NCI-H524 (cell line): ENCODE data around the gene DDA1.
"Not testable (repeated sequence)": the region's sequence is repeated elsewhere in the genome, so short reads cannot be mapped to it uniquely, and the experiment has no call there.

Source experiments
- DNase-seq, 2 experiments: peaks; one replicate each; lab custom pipeline; 2025; lab: John Stamatoyannopoulos, UW

Gene DDA1

GRCh38 chr19:17309198-17309964 lies at the start of gene DDA1:
Gene DDA1 (plus strand): TSS chr19:17309563. CDS start chr19:17309655, 92 bp downstream.
- DNase-seq = peak; percentile 99 to 100

DNA sequence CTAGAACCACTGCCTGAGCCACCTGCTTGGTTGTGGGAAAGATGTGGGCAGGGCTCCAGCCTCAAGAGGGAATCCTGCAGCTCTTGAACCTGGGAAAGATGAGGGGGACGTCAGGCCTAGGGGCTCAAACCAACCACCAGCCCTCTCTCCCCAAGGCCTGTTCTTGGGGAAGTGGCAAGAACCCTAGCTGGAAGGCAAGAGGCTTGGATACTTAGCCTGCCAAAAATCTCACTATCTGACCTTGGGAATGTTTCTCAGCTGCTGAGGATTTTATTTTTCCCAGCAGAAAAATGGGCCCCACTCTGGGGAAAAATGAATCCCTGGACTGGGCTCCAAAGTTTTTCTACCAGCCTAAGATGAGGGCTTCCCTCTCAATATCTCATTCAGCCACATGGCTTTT lies 49.4 kb upstream of the DDA1 start:
- DNase-seq = no peak

- DNase-seq = peak; percentile 96
Observed at GRCh38 chr19:17260842-17261325, 48.5 kb upstream of the DDA1 start.

DNA sequence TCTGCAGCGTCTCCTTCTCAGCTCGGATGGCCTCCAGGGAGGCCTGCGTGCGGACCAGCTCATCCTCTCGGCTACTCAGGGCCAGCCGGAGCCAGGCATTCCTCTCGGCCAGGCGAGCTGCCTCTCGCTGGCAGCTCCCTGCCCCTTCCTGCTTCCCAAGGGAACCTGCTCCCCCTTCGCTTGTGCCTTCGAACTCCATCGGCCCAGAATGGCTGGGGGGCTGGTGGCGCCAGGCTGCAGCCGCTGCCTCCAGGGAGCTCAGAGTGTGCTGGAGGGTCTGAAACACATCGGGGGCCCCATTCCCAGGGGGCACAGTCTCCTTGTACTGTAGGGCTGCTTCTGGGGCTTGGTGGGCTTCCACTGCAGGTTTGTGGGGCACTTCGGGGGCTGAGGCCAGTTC lies 46.8 kb upstream of the DDA1 start:
- DNase-seq = no peak

GRCh38 chr19:17263712-17264640 lies 45.4 kb upstream of the DDA1 start:
- DNase-seq = no peak

GRCh38 chr19:17264641-17264979 lies 44.8 kb upstream of the DDA1 start, which contains the start of gene USHBP1:
Gene USHBP1 (minus strand): TSS chr19:17264745. CDS start chr19:17264299, 446 bp downstream.
- no peak for DNase-seq

DNA sequence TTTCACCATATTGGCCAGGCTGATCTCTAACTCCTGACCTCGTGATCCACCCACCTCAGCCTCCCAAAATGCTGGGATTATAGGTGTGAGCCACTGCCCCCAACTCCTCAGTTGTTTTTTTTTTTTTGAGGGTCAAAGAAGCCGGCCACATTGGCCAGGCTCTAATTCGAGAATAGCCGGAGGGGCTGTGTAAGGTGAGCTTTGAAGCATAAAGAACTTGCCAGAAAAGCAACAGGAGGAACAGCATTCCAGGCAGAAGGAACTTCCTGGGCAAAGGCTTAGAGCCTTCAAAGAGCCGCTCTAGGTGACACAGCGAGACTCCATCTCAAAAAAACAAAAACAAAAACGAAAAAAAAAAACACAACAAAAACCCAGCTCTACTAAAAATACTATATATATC lies 43.3 kb upstream of the DDA1 start:
- no peak for DNase-seq

GRCh38 chr19:17266589-17266974 lies 42.8 kb upstream of the DDA1 start:
- DNase-seq = no peak

DNA sequence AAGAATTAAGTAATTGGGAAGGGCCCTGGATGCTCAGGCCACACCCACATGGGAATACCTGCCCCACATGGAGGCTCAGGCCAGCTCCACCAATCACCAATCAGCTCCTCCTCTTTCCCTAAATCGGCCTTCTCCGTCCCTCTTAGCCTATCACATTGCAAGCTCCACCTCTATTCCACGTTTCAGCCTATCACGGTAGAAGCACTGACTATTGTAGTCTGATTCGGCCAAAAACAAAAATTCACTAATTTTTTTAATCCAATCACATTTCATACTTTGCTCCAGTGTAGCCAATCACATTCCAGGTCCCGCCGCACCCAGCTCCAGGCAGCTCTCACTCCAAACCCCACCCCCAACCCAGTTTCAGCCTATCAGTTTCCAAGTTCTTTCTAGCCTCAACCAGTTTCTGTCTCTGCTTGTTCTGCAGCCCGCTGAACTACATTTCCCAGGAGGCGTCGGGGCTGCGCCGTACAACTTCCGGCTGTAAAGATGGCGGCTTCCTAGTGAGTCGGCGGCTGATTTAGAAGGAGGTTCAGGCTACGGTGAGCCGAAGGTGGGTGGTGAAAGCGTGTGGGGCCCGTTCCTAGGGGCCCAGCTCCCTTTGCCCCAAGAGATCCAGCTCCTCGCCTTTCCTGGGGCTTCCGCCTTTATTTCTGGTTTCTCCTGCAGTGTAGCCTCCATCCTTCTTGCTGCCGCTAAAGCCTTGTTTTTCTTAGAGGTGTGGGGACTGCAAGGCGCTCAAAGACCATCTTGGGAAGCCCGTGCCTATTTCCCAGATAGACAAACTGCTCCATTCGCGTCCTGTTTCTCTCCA lies 42.2 kb upstream of the DDA1 start, which contains the start of gene BABAM1:
BABAM1 (plus strand) TSS at position 469 of the 814 bp plus-strand sequence. CDS start 1,364 bp downstream, outside the sequence.
- DNase-seq = peak; percentile 100

DNA sequence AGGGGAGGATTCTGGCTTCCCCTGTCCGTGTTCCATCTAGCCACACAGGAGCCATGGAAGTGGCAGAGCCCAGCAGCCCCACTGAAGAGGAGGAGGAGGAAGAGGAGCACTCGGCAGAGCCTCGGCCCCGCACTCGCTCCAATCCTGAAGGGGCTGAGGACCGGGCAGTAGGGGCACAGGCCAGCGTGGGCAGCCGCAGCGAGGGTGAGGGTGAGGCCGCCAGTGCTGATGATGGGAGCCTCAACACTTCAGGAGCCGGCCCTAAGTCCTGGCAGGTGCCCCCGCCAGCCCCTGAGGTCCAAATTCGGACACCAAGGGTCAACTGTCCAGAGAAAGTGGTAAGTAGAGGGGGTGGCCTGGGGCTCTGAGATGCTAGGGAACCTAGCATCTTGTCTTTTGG lies 40.6 kb upstream of the DDA1 start:
- DNase-seq = no peak

DNA sequence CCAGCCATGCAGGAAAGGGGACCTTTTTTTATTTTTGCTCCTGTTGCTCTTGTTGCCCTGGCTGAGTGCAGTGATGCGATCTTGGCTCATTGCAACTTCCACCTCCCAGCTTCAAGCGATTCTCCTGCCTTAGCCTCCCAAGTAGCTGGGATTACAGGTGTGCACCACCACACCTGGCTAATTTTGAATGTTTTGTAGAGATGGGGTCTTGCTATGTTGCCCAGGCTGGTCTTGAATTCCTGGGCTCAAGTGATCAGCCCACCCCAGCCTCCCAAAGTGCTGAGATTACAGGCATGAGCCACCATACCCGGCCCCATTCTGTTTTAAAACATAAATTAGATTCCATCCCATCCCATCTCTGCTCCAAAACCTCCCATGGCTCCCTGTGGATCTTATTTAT lies 34.5 kb upstream of the DDA1 start:
- DNase-seq = not testable (repeated sequence)

DNA sequence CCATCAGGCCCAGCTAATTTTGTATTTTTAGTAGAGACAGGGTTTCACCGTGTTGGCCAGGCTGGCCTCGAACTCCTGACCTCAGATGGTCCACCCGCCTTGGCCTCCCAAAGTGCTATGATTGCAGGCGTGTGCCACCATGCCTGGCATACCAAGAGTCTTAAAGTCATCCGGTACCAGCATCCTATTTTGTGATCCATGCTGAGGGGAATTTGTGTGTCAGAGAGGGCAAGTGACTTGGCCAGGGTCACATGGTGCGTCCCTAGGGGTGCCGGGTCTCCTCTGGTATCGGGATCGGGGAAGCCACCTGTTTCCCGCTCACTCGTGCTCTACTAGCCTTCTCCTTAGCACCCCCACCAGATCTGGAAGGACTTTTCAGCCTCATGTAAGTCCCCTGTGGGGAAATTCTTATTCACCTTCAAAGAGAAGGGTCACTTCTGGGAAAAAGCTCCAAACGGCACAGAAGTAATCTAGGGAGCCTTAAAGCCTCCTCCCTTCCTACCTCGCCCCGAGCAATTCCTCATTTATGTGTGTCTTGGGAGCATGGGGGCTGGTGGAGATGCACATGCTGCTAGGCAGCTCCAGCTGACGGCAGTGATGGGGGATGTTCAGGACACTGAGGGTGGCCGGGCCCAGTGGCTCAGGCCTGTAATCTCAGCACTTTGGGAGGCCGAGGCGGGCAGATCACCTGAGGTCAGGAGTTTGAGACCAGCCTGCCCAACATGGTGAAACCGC lies 33.8 kb upstream of the DDA1 start:
- DNase-seq = no peak

DNA sequence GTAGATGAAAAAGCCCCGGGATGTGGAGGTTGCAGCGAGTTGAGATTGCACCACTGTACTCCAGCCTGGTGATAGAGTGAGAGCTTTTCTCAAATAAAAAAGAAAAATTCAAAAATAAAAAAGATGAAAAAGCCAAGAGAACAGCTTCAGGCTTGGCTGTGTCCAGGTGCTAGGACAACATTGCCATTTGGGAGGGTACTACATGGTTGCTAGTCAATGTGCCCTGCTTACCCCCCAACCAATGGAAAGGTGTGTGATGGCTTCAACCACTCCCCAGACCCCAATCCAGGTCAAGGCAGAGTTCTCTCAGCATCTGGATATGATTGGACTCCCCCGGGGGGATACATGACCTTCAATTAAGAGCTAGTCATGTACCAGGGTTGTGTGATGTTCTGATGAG lies 29.9 kb upstream of the DDA1 start:
- no peak for DNase-seq

- peak in 1 of 2 experiments; percentile 19 for DNase-seq
Observed at GRCh38 chr19:17281391-17282304, 27.7 kb upstream of the DDA1 start, which contains the start of gene ANKLE1. Gene ANKLE1 (plus strand): TSS chr19:17281901. CDS start chr19:17281921, 20 bp downstream.

- DNase-seq = peak; percentile 74 to 91
Observed at GRCh38 chr19:17282488-17283125, 26.8 kb upstream of the DDA1 start.

DNA sequence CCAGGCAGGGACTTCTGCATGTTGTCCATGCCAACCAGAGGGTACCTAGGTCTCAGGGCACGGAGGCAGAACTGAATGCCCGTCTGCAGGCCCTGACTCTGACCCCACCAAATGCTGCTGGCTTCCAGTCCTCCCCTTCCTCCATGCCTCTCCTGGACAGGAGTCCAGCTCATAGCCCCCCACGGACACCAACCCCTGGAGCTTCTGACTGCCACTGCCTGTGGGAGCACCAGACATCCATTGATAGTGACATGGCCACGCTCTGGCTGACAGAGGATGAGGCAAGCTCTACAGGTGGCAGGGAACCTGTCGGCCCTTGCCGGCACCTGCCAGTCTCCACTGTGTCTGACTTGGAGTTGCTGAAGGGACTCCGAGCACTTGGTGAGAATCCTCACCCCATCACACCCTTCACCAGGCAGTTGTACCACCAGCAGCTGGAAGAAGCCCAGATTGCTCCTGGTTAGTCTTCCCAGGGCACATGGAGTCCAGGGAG lies 25.8 kb upstream of the DDA1 start:
- DNase-seq = no peak

DNA sequence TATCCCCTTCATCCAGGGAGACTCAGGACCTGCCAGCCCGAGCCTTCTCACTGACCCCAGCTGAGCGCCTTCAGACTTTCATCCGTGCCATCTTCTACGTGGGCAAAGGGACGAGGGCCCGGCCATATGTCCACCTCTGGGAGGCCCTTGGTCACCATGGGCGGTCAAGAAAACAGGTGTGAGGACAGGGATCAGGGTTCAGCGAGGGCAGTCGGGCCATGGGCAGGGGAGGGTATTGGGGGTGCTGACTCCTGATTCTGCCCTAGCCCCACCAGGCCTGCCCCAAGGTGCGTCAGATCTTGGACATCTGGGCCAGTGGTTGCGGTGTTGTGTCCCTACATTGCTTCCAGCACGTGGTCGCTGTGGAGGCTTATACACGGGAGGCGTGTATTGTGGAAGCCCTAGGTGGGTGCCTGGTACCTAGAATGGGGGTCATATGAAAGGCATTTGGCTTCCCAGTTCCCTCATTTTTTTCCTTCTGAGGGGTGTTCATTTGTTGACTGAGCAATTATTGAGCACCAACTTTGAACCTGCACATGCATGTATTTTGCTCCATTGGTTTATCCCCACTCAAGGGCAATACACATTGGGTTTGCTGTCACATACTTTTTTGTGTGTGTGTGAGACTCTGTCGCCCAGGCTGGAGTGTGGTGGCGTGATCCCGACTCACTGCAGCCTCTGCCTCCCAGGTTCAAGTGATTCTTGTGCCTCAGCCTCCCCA lies 23.8 kb upstream of the DDA1 start:
- DNase-seq = no peak

DNA sequence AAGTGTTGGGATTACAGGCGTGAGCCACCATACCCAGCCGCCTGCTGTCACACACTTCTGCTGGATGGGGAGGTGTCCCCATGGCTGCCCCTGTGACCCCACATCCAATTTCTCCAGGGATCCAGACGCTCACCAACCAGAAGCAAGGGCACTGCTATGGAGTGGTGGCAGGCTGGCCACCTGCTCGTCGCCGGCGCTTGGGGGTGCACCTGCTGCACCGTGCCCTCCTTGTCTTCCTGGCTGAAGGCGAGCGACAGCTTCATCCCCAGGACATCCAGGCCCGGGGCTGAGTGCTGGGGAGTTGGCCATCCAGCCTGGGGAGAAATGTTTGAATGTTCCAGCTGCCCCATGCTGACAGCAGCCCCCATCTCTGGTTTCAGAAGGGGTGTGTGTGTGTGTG lies 23.1 kb upstream of the DDA1 start:
- no peak for DNase-seq

DNA sequence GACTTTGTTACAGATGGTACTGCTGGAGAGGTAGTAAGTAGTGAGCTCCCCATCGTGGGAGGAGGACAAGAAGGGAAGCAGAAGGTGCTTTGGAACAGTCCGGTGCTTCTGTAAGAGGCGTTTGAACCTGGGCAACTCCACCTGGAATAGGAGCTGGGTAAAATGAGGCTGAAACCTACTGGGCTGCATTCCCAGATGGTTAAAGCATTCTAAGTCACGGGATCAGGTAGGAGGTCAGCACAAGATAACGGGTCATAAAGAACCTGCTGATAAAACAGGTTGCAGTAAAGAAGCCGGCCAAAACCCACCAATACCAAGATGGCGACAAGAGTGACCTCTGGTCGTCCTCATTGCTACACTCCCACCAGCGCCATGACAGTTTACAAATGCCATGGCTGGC lies 22.6 kb upstream of the DDA1 start:
- DNase-seq = no peak
